Spleen (tissue), 11 donors: ENCODE data around the gene FRMD4A. TPM values are rescaled to one million over a fixed set of nuclear protein-coding genes. Genes with fewer than 3 reads are reported as not detected.
"Not testable (repeated sequence)": the region's sequence is repeated elsewhere in the genome, so short reads cannot be mapped to it uniquely, and the experiment has no call there.

Experiments used
- DNase-seq: peaks from one replicate; pipeline ENCODE4 v3.0.0-alpha.2; 2020
- H3K27ac ChIP-seq, 8 donors: fragments of 200-600 bp; sonication (generic) in 7 of 8; 1 replicate in 4 of 8; 2 replicates in 4 of 8; pipeline versions ENCODE4 v1.5.0 to v1.8.0; 2016 to 2021; ENCODE audit warnings: inconsistent platforms in 4 of 8, mild to moderate bottlenecking in 4 of 8, moderate library complexity in 1 of 8
- H3K27me3 ChIP-seq, 7 donors: fragments of 200-600 bp; sonication (generic) in 6 of 7; replicated peaks in 1 of 7; 1 replicate in 4 of 7; 2 replicates in 3 of 7; pipeline versions ENCODE4 v1.5.0 to v1.8.0; 2016 to 2021; ENCODE audit warnings: inconsistent platforms in 3 of 7, mild to moderate bottlenecking in 1 of 7
- H3K36me3 ChIP-seq, 6 donors: fragments of 200-600 bp; sonication (generic) in 5 of 6; 1 replicate in 4 of 6; 2 replicates in 2 of 6; pipeline versions ENCODE4 v1.5.0 to v1.8.0; 2016 to 2021; ENCODE audit warnings: inconsistent platforms in 2 of 6
- H3K4me1 ChIP-seq, 6 donors: fragments of 200-600 bp; sonication (generic) in 5 of 6; 1 replicate in 3 of 6; 2 replicates in 3 of 6; pipeline versions ENCODE4 v1.5.0 to v1.8.0; 2016 to 2021; ENCODE audit warnings: inconsistent platforms in 3 of 6
- H3K4me3 ChIP-seq, 8 donors: fragments of 200-600 bp; sonication (generic) in 7 of 8; 1 replicate in 4 of 8; 2 replicates in 4 of 8; pipeline versions ENCODE4 v1.5.0 to v1.8.0; 2016 to 2021; ENCODE audit warnings: inconsistent platforms in 4 of 8, mild to moderate bottlenecking in 4 of 8, moderate library complexity in 2 of 8
- H3K9me3 ChIP-seq, 8 donors: fragments of 200-600 bp; sonication (generic) in 7 of 8; 1 replicate in 4 of 8; 2 replicates in 4 of 8; pipeline versions ENCODE4 v1.5.0 to v1.8.0; 2016 to 2021; ENCODE audit warnings: inconsistent platforms in 4 of 8
- POLR2A ChIP-seq, 3 donors: fragments of 450-650 bp; IDR thresholded peaks; one replicate each; pipeline ENCODE4 v1.5.1; 2017; ENCODE audit warnings: antibody characterized with exemption in 3 of 3, mild to moderate bottlenecking in 1 of 3
- POLR2AphosphoS5 ChIP-seq, 3 donors: sonication (generic); formaldehyde crosslinking; IDR thresholded peaks; one replicate each; pipeline ENCODE4 v1.5.1; 2017; ENCODE audit warnings: antibody characterized with exemption in 3 of 3
- WGBS, 5 donors: extraction: QIAGEN DNeasy Blood & Tissue Kit in 3 of 5; methylation state at CpG; one replicate each; pipeline versions ENCODE4 v1.1.5 to v1.1.7; 2013 to 2018; 5-methylcytosine and 5-hydroxymethylcytosine counted together
- intact Hi-C: fragments of 100-400 bp; cut with DNase I; formaldehyde crosslinking; loops from one replicate; pipeline ENCODE4 v1.15.0; 2023; ENCODE audit warnings: low total_unique reads
- polyA plus RNA-seq, 3 donors: library from polyadenylated mRNA; stranded (reverse); fragments of 200-250 nt; gene quantifications; one replicate each; pipeline ENCODE4 v1.2.1, GENCODE V29; 2013
- total RNA-seq, 7 donors: library from RNA; depleted of rRNA in 3 of 7; stranded (reverse); fragments of >200 nt in 3 of 7; fragmentation: NEBNext Ultra II Directional in 4 of 7; extraction: Animal tissue kit (Norgen Biotek cat#: 25700) in 4 of 7; gene quantifications; one replicate each; pipeline versions ENCODE4 v1.1.0 to v1.2.1, GENCODE V29; 2016 to 2021
- TF ChIP-seq, protein P1 (sequence below), 11 experiments: fragments of 200-600 bp in 7 of 11; fragments of 450-650 bp in 4 of 11; sonication (generic) in 4 of 11; IDR thresholded peaks in 8 of 11; conservative IDR thresholded peaks in 3 of 11; 1 replicate in 7 of 11; 2 replicates in 4 of 11; pipeline versions ENCODE4 v1.4.0 to v1.8.0; 2016 to 2021; ENCODE audit warnings: antibody characterized with exemption in 11 of 11, inconsistent platforms in 4 of 11, mild to moderate bottlenecking in 1 of 11
- donor health status: healthy with polysubstance abuse.
- donor health status: DM: no; HTN: no; CAD: no; lungs with moderate emphysema.
- donor health status: DM: no; HTN: no; CAD: no.
- donor health status: Bipolar disorder and iron deficiency.
- donor health status: healthy.
- donor health status: DM: no; HTN: no; CAD: no.
- donor health status: DM: yes; HTN: yes; CAD: no.

Gene FRMD4A
- total and polyA plus RNA-seq, 10 donors: 9.2 to 141 (median 80.5) TPM

DNA sequence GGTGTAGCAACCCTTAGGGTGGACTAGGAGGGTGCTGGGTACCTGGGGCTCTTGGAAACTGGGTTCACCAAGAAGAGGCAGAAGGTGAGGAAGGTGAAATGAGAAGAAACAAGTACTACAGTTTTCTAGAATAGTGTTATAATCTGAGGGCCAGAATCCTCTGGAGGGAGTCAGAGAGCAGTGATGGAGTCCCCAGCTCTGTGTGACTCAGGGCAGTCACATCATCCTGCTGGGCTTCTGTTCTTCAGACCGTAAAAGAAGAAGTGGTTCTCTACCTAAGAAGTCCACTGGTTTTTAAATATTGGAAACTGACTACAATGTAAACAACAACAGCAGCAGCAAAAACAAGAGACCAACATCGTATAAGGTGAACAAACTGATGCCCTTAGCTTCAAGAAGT, 546.7 kb downstream of the FRMD4A start:
- no peak for DNase-seq

DNA sequence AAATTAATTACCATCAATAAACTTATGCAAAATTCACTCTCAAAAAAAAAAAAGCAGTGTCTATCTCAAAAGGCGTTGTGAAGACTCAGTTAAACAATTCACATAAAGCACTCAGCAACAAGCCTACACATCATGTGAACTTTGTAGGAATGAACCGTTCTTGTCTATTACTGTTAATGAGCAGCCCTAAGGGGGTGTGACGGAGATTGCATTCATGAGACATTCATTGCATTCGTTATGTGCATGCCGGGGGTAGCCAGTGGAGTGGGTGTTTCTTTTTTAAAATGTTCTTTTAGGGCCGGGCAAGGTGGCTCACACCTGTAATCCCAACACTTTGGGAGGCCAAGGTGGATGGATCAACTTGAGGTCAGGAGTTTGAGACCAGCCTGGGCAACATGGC, 551.0 kb downstream of the FRMD4A start:
- peaks cover 0 to 23% (median 0%) of the 10 kb centered on the region in 7 donors for H3K27me3 ChIP-seq
- DNase-seq: no peak
- H3K36me3 ChIP-seq: no peaks in the 10 kb centered on the region
- H3K27ac ChIP-seq: no peak overlapping the region
- intact Hi-C loops: loop anchor here (10.0 kb wide), 2 partner anchors 315 to 405 kb away; no protein-coding TSS in a partner anchor
- no peaks in the 10 kb centered on the region for H3K9me3 ChIP-seq
- no peak overlapping the region for H3K4me3 ChIP-seq
- TF ChIP-seq POLR2A (IDR thresholded peaks at IDR 0.05) (no peak), POLR2AphosphoS5 (IDR thresholded peaks at IDR 0.05) (no peak)
- TF ChIP-seq, protein P1, sequence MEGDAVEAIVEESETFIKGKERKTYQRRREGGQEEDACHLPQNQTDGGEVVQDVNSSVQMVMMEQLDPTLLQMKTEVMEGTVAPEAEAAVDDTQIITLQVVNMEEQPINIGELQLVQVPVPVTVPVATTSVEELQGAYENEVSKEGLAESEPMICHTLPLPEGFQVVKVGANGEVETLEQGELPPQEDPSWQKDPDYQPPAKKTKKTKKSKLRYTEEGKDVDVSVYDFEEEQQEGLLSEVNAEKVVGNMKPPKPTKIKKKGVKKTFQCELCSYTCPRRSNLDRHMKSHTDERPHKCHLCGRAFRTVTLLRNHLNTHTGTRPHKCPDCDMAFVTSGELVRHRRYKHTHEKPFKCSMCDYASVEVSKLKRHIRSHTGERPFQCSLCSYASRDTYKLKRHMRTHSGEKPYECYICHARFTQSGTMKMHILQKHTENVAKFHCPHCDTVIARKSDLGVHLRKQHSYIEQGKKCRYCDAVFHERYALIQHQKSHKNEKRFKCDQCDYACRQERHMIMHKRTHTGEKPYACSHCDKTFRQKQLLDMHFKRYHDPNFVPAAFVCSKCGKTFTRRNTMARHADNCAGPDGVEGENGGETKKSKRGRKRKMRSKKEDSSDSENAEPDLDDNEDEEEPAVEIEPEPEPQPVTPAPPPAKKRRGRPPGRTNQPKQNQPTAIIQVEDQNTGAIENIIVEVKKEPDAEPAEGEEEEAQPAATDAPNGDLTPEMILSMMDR (IDR thresholded peaks at IDR 0.05 in 8 of 11, conservative IDR thresholded peaks at IDR 0.05 in 3 of 11): no peak
- WGBS, 5 donors: 69 to 86% (median 71%) methylated on average over 6 of the region's 6 CpGs
- peaks cover 0 to 42% (median 20%) of the 10 kb centered on the region in 6 donors for H3K4me1 ChIP-seq

More for the DNA sequence above, 546.7 kb downstream of the FRMD4A start:
- Histone ChIP-seq H3K4me3 (no peak overlapping the region), H3K27ac (peak overlapping the region in 1 of 8 donors; percentile 18), H3K27me3 (no peaks in the 10 kb centered on the region), H3K9me3 (no peaks in the 10 kb centered on the region), H3K36me3 (no peaks in the 10 kb centered on the region), H3K4me1 (peaks cover 16 to 51% (median 38%) of the 10 kb centered on the region in 6 donors)
- TF ChIP-seq POLR2A (IDR thresholded peaks at IDR 0.05) (no peak), POLR2AphosphoS5 (IDR thresholded peaks at IDR 0.05) (no peak)
- TF ChIP-seq, protein P1 (IDR thresholded peaks at IDR 0.05 in 8 of 11, conservative IDR thresholded peaks at IDR 0.05 in 3 of 11): peak in 3 of 11 experiments; percentile 26 to 33 (median 30)
- intact Hi-C loops: loop anchor here (10.0 kb wide), 2 partner anchors 311 to 401 kb away; no protein-coding TSS in a partner anchor
- 44 to 63% (median 55%) methylated on average over 2 of the region's 2 CpGs for WGBS, 5 donors

DNA sequence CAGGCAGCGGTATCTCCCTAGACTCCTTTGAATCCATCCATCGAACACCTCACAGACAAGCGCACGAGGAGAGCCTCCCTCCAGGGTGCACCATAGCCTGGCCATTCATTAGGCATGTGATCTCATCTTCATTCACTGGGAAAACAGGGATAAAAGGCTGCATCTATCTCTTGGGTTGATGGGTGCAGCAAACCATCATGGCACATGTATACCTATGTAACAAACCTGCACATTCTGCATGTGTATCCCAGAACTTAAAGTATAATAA, 552.1 kb downstream of the FRMD4A start:
- H3K4me3 ChIP-seq, H3K36me3 ChIP-seq, DNase-seq, H3K27ac ChIP-seq, H3K9me3 ChIP-seq, intact Hi-C loops: not testable (repeated sequence)
- peaks cover 0 to 32% (median 0%) of the 10 kb centered on the region in 7 donors for H3K27me3 ChIP-seq
- WGBS, 5 donors: 95 to 100% (median 96%) methylated on average over 4 of the region's 4 CpGs
- H3K4me1 ChIP-seq: peaks cover 0 to 31% (median 11%) of the 10 kb centered on the region in 6 donors

DNA sequence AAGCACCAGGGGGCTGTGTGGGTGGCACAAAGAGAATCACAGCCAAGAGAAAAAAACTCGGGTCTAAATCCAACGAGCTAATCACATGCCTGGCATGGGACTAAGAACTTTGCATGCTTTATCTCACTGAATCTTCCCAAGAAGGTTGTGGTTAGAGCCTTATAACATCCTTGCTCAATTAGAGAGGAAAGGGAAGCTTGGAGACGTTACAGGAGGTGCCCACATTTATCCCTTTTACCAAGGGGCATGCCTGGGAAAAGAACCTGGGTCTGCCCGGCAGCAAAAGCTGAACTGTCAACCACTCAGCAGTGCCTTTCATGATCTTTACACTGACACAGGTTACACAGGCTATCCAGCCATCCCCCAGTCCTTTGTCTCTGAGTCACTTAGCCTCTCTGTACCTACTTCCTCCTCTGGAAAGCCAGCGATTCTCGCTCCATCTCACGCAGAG, 553.8 kb downstream of the FRMD4A start:
- Histone ChIP-seq H3K4me3 (no peak overlapping the region), H3K4me1 (peaks cover 0 to 22% (median 6%) of the 10 kb centered on the region in 6 donors), H3K27ac (peak overlapping the region in 1 of 8 donors; percentile 26), H3K9me3 (no peaks in the 10 kb centered on the region), H3K27me3 (peaks cover 0 to 32% (median 0%) of the 10 kb centered on the region in 7 donors), H3K36me3 (no peaks in the 10 kb centered on the region)
- WGBS, 5 donors: 34 to 44% (median 41%) methylated on average over 6 to 7 of the region's 7 CpGs
- DNase-seq: no peak
- TF ChIP-seq POLR2A (IDR thresholded peaks at IDR 0.05): no peak
- no peak for TF ChIP-seq POLR2AphosphoS5 (IDR thresholded peaks at IDR 0.05)
- TF ChIP-seq, protein P1 (IDR thresholded peaks at IDR 0.05 in 8 of 11, conservative IDR thresholded peaks at IDR 0.05 in 3 of 11): no peak
- intact Hi-C loops: no loop called here
